Glutamatergic neuron (in vitro differentiated cells): ENCODE measurements around the gene TIMP2. TPM values are rescaled to one million over a fixed set of nuclear protein-coding genes. Genes with fewer than 3 reads are reported as not detected.

Source experiments
- DNase-seq: peaks from one replicate; pipeline ENCODE4 v3.0.0; 2022
- H3K27ac Mint-ChIP-seq: one replicate; pipeline ENCODE4 v1.8.0; 2020; ENCODE audit warnings: mild to moderate bottlenecking, mixed read lengths, inconsistent platforms; ENCODE audit not compliant: unreplicated experiment
- H3K27me3 Mint-ChIP-seq: one replicate; pipeline ENCODE4 v1.8.0; 2020; ENCODE audit warnings: mild to moderate bottlenecking, moderate library complexity, mixed read lengths, inconsistent platforms; ENCODE audit not compliant: unreplicated experiment
- H3K36me3 Mint-ChIP-seq: one replicate; pipeline ENCODE4 v1.8.0; 2020; ENCODE audit warnings: mild to moderate bottlenecking, mixed read lengths, inconsistent platforms; ENCODE audit not compliant: unreplicated experiment
- H3K4me1 Mint-ChIP-seq: one replicate; pipeline ENCODE4 v1.8.0; 2020; ENCODE audit warnings: mild to moderate bottlenecking, low read depth, mixed read lengths, inconsistent platforms; ENCODE audit not compliant: unreplicated experiment
- H3K4me3 Mint-ChIP-seq: one replicate; pipeline ENCODE4 v1.8.0; 2020; ENCODE audit warnings: mild to moderate bottlenecking, mixed read lengths, inconsistent platforms; ENCODE audit not compliant: unreplicated experiment
- H3K9me3 Mint-ChIP-seq: one replicate; pipeline ENCODE4 v1.8.0; 2020; ENCODE audit warnings: mild to moderate bottlenecking, moderate library complexity, mixed read lengths, inconsistent platforms; ENCODE audit not compliant: unreplicated experiment
- total RNA-seq: library from RNA; stranded (reverse); fragmentation: NEBNext Ultra II Directional; extraction: Animal tissue kit (Norgen Biotek cat#: 25700); gene quantifications from one replicate; pipeline ENCODE4 v1.2.1, GENCODE V29; 2021; ENCODE audit not compliant: unreplicated experiment
- TF ChIP-seq, protein P1 (sequence below): fragments of 200-600 bp; sonication (generic); IDR thresholded peaks from one replicate; pipeline ENCODE4 v1.5.0; 2021; ENCODE audit not compliant: partially characterized antibody, unreplicated experiment

Gene TIMP2
- total RNA-seq, 1 donor from 2014 or later: 121 TPM

DNA sequence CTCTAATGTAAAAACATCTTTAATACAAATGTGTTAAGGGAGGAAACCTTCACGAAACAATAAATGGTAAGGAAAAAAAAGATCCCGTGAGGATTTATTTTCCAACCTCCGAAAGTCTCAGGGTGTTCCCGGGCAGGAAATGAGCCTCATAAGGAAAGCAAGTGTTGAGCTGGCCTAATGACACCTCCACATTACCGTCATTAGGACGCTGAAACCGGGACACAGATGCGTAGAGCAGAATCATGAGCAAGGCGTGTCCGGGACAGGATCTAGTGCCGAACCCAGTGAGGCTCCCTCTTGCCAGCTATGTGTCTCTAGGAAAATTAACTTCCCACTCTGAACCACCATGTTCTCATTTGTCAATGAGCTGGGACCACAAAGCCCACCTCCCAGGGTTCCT is 120.4 kb downstream of the TIMP2 start:
- Mint-ChIP-seq H3K4me1 (no peaks in the 10 kb centered on the region), H3K9me3 (no peaks in the 10 kb centered on the region), H3K36me3 (peaks cover 4% of the 10 kb centered on the region), H3K4me3 (no peak overlapping the region), H3K27ac (no peak overlapping the region), H3K27me3 (no peaks in the 10 kb centered on the region)
- DNase-seq: no peak
- TF ChIP-seq, protein P1, sequence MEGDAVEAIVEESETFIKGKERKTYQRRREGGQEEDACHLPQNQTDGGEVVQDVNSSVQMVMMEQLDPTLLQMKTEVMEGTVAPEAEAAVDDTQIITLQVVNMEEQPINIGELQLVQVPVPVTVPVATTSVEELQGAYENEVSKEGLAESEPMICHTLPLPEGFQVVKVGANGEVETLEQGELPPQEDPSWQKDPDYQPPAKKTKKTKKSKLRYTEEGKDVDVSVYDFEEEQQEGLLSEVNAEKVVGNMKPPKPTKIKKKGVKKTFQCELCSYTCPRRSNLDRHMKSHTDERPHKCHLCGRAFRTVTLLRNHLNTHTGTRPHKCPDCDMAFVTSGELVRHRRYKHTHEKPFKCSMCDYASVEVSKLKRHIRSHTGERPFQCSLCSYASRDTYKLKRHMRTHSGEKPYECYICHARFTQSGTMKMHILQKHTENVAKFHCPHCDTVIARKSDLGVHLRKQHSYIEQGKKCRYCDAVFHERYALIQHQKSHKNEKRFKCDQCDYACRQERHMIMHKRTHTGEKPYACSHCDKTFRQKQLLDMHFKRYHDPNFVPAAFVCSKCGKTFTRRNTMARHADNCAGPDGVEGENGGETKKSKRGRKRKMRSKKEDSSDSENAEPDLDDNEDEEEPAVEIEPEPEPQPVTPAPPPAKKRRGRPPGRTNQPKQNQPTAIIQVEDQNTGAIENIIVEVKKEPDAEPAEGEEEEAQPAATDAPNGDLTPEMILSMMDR: no peak

DNA sequence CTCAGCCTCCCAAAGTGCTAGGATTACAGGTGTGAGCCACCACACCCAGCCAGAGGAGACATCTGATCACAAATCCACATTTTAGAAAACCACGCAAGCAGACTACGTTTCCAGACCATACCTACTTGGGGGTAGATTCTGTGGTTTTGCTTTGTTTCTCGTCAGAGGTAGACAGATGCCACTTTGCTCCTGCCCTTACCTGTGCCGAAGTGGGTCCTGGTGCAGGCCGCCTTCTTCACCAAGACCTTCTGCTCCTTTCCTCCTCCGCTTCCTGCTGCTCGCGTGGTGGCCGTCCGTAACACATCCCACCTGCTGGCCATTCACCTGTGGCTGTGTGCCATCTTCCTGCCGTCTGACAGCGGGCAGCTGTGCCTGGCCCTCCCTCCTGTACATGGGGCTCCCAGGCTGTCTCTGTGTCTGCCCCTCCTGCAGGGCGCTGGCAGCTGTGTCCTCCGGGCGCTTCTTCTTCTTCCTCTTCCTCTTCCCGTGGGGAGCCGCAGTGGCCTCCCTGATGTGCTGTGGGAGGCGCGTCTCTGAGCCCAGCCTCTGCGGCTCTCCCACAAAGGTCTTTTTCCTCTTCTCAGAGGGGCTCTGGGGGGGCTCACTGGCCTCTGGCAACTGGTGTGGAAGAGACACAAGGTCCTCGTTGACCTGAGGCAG is 121.9 kb downstream of the TIMP2 start:
- Mint-ChIP-seq H3K27me3 (peaks cover 3% of the 10 kb centered on the region), H3K36me3 (peaks cover 8% of the 10 kb centered on the region), H3K4me3 (no peak overlapping the region), H3K9me3 (no peaks in the 10 kb centered on the region), H3K4me1 (peaks cover 2% of the 10 kb centered on the region), H3K27ac (no peak overlapping the region)
- TF ChIP-seq, protein P1: no peak
- no peak for DNase-seq

Other genes with a start within 250 kb of the TIMP2 start
- 57.2 TPM for gene CYTH1, start 143.1 kb downstream of the TIMP2 start, total RNA-seq
- gene USP36, start 84.6 kb downstream of the TIMP2 start, total RNA-seq: 45.3 TPM
- 6.4 TPM for gene CEP295NL, start 22.2 kb downstream of the TIMP2 start, total RNA-seq
- 30.3 TPM for gene LGALS3BP, start 54.5 kb upstream of the TIMP2 start, total RNA-seq
- gene CANT1, start 84.4 kb upstream of the TIMP2 start, total RNA-seq: 33.3 TPM
- 0.15 TPM for gene C1QTNF1, start 98.8 kb upstream of the TIMP2 start, total RNA-seq
- 51.5 TPM for gene ENGASE, start 149.4 kb upstream of the TIMP2 start, total RNA-seq